ENCODE measurements around the gene AZGP1.
A peak's percentile ranks its signal among the peaks of the same experiment; 100 is the strongest.
"Not testable (repeated sequence)": the region's sequence is repeated elsewhere in the genome, so short reads cannot be mapped to it uniquely, and the experiment has no call there.

The AZGP1 gene

DNA sequence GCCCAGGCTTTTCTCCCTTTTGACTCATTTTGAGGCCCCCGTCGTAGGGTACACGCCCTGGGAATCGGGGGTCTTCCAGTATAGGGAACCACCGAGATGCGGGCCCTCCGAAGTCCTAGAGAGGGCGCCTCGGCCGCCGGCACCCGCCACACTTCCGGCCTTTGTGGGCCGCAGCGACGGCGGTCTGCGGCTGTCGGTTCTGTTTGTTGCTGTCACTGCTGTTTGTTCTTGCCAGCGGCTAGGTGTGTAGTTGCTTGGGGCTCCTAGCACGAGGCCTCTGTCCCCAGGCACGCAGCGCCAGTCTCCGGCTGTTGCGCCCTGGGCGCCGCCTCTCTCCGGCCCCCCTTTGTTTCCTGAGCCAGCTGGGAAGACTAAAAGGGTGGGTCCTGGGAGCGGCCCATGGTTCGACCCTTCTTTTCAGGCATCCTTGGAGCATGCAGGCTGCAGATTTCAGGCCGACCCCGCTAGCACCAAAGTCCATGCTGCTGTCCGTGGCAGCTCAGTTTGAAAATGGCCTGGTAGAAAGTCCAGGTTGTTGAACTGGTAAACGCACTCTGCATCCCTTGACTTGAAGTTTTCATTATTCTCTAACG is 21.8 kb upstream of the AZGP1 start:
- peak; percentile 24 to 52 for DNase-seq (ENCODE audit: low read depth in 2 of 2, low spot score in 1 of 2)

DNA sequence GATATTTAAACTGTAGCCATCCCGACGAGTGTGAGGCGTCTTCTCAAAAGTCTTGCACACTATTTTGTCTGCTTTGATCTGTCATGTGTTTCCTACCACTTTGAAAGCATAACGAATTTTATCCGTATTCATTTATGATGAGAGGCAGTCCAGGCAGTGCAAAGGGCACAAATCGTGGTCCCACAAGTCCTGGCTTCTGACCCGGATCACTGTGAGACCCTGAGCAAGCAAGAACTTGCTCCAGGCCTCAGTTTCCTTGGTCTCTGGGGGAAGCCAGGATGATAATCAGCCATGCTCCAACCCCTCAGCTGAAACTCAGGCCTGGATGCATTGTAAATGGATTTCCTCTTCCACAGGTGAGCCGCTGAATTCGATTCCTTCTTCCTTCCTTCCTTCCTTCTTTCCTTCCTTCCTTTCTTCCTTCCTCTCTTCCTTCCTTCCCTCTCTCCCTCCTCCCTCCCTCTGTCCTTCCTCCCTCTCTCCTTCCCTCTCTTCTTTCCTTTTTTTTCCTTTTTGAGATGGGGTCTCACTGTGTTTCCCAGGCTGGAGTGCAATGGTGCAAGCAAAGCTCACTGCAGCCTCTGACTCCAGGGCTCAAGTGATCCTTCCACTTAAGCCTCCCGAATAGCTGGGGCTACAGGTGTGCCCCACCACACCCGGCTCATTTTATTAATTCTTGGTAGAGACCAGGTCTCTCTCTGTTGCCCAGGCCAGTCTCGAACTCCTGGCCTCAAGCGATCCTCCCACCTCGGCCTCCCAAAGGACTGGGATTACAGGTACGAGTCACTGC is 21.1 kb upstream of the AZGP1 start:
- no peak for DNase-seq (ENCODE audit: low read depth in 2 of 2, low spot score in 1 of 2)

DNA sequence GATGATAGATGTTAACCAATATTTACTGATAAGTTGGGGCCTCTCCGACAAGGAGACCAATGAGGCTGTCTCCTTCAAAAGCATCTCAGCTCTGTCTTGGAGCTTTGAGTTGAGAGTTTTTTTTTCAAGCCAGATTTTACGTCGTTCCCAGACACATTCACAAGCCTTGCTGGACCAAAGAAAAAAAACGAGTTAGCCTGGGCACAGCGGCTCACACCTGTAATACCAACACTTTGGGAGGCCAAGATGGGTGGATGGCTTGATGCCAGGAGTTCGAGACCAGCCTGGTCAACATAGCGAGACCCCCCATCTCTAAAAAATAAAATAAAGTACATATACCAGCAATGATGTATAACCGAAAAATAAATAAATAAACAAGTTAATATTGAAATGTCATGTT is 19.0 kb upstream of the AZGP1 start:
- no peak for DNase-seq (ENCODE audit: low read depth in 2 of 2, low spot score in 1 of 2)

DNA sequence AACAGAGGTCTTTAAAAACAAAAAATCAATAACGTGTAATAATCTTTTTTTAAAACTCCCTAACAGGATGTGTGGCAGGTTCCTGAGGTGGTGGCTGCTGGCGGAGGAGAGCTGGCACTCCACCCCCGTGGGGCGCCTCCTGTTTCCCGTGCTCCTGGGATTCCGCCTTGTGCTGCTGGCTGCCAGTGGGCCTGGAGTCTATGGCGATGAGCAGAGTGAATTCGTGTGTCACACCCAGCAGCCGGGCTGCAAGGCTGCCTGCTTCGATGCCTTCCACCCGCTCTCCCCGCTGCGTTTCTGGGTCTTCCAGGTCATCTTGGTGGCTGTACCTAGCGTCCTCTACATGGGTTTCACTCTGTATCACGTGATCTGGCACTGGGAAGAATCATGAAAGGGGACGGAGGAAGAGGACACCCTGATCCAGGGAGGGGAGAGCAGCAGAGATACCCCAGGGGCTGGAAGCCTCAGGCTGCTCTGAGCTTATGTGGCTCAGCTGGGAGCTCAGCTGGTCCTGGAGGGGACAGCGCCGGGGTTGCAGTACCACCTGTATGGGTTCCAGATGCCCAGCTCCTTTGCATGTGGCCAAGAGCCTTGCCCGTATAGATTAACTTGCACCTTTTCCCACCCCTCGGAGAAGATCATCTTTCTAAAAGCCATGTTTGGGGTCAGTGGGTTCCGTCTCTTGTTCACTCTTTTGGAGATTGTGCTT is 16.7 kb upstream of the AZGP1 start:
- DNase-seq (ENCODE audit: low read depth in 2 of 2, low spot score in 1 of 2) = no peak

DNA sequence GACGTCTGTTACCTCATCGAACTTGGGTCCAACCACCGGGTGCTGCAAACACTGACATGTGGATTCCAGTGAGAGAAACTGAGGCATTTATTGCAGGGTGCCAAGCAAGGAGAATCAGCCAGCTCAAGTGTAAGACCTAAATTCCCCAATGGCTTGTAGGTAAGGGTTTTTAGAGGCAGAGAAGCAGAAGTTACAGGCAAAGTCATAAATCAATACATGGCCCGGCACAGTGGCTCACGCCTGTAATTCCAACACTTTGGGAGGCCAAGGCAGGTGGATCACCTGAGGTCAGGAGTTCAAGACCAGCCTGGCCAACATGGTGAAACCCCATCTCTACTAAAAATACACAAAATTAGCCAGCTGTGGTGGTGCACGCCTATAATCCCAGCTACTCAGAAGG is 15.7 kb upstream of the AZGP1 start:
- not testable (repeated sequence) for DNase-seq (ENCODE audit: low read depth in 2 of 2, low spot score in 1 of 2)

DNA sequence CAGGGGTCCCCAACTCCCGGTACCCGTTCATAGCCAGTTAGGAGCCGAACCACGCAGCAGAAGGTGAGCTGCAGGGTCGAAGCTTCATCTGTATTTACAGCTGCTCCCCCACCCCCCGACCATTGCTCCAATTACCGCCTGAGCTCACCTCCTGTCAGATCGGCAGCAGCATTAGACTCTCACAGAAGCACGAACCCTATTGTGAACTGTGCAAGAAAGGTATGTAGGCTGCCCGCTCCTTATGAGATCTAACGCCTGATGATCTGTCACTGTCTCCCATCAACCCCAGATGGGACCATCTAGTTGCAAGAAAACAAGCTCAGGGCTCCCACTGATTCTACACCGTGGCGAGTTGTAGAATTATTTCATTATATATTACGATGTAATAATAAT is 14.6 kb upstream of the AZGP1 start:
- DNase-seq (ENCODE audit: low read depth in 2 of 2, low spot score in 1 of 2) = no peak

DNA sequence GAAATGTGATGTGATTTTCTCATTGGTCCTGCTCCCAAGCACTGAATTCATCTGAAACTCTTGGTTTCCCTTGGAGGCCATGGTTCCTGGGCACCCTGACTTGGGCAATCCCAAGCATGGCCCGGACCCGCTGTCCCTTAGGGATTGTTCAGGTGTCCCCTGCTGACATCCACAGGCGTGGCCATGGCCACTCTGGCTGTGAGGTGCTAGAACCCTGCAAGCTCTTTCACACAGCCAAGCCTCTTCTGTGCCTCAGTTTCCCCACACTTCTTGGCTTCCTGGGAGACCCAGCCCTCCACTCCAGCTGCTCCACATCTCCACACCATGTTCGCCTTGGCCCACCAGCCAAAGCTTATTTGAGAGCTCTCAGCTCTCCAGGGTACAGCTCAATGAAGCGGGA is 12.0 kb upstream of the AZGP1 start:
- DNase-seq (ENCODE audit: low read depth in 2 of 2, low spot score in 1 of 2) = no peak

DNA sequence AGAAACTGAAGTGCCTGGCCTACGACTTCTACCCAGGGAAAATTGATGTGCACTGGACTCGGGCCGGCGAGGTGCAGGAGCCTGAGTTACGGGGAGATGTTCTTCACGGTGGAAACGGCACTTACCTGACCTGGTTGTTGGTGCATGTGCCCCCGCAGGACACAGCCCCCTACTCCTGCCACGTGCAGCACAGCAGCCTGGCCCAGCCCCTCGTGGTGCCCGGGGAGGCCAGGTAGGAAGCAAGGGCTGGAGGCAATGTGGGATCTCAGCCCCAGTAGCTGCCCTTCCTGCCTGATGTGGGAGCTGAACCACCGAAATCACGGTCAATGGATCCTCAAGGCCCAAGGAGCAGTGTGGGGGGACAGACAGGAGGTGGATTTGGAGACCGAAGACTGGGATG is 11.5 kb upstream of the AZGP1 start:
- not testable (repeated sequence) for DNase-seq (ENCODE audit: low read depth in 2 of 2, low spot score in 1 of 2)

DNA sequence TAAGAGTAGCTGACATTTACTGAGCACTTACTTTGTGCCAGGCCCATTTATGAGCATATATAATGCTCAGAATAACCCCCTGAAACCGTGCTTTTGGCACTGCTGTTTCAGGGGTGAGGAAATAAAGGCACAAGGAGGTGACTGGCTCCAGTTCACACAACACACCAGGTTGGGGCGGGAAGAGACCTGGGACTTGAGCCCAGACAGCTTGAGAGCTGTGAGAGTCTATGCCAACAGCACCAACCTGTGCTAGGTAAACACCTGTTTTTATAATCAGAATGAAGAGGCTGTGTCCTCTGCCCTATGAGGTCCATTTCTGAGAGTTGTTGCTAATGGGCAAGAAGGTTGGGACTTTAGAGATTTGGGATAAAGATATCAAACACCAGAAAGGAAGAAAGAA is 8.8 kb upstream of the AZGP1 start:
- DNase-seq (ENCODE audit: low read depth in 2 of 2, low spot score in 1 of 2) = no peak

DNA sequence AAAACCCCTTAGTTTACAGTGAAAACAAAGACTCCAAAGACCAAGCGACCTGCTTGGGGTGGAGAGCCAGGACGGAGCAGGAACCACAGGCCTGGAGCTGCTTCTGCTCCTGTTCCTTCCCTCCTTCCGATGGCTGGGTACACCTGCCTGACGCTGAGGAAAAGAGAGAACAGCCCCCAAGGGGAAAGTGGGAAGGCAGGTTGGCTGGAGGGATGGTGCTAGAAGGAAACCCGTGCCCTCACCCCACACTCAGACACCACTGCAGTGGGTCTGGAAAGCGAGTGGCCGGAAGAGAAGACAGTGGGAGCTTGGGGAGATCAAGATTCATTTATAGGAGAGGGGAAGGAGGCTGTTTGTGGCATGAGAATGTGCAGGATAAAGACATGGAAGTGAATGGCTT is 5.2 kb upstream of the AZGP1 start:
- DNase-seq (ENCODE audit: low read depth in 2 of 2, low spot score in 1 of 2) = not testable (repeated sequence)

DNA sequence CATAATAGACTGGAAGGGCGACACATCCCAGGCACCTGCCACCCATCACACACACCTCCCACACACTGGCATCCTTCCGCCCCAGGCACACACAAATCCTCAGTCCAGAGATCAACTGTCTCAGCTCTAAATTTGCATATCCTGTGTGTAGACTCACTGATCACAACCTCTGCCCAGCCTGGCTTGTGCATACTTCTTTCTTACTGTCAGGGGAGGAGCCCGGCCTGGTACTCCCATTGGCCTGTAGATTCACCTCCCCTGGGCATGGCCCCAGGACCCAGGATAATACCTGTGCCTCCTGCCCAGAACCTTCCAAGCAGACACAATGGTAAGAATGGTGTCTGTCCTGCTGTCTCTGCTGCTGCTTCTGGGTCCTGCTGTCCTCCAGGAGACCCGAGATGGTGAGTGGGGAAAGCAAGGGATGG is 4.6 kb upstream of the AZGP1 start:
- DNase-seq (ENCODE audit: low read depth in 2 of 2, low spot score in 1 of 2) = not testable (repeated sequence)

DNA sequence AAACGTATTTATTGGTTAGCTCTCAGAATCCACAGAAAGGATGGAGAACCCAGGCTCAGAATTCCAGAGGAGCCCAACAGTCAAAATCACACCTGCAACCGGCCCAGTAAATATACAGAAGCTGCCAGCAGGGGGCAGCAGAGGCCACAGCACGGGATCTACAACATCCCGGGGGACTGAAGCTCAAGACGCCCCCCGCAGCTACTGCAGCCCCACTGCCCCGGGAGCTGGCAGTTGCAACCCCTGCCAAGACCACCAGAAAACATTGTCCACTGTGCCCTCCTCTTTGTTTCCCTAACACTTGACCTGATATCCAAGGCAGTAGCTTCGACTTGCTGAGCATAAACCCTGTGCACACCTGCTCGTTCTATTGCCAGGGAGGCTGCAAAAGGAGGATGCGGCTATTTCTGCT is 4.0 kb upstream of the AZGP1 start:
- DNase-seq (ENCODE audit: low read depth in 2 of 2, low spot score in 1 of 2) = peak; percentile 29 to 57

DNA sequence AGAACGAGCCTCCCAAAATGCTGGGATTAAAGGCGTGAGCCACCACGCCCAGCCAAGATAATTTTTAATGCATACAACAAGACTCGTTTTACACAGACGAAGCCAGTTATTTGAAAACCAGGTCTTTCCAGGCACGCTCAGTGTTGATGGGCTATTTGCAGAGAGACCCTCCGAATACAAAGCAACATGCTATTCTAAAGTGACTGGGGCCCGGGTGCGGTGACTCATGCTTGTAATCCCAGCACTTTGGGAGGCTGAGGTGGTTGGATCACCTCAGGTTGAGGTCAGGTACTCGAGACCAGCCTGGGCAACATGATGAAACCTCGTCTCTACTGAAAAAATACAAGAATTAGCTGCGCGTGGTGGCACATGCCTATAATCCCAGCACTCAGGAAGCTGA is 795 bp upstream of the AZGP1 start:
- no peak for DNase-seq (ENCODE audit: low read depth in 2 of 2, low spot score in 1 of 2)

DNA sequence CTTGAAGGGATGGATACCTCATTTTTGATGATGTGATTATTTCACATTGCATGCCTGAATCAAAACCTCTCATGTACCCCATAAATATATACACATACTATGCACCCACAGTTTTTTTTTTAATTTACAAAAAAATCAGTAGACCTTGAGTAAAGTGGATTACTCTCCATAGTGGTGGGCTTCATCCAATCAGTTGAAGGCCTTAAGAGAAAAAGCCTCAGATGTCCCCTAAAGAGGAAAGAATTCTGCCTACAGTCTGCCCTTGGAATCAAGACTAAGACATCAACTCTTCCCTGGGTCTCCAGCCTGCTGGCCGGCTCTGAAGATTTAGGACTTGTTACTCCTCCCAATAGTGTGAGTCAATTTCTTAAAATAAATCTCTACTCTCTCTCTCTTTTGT is 1.1 kb downstream of the AZGP1 start:
- no peak for DNase-seq (ENCODE audit: low read depth in 2 of 2, low spot score in 1 of 2)

DNA sequence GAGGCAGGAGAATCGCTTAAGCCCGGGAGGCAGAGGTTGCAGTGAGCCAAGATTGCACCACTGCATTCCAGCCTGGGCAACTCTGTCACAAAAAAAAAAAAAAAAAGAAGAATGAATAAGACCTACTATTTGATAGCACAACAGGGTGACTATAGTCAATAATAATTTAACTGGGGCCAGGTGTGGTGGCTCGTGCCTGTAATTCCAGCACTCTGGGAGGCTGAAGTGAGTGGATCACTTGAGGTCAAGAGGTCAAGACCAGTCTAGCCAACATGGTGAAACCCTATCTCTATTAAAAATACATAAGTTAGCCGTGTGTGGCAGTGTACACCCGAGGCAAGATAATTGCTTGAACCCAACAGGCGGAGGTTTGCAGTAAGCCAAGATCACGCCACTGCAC is 2.0 kb downstream of the AZGP1 start:
- not testable (repeated sequence) for DNase-seq (ENCODE audit: low read depth in 2 of 2, low spot score in 1 of 2)

DNA sequence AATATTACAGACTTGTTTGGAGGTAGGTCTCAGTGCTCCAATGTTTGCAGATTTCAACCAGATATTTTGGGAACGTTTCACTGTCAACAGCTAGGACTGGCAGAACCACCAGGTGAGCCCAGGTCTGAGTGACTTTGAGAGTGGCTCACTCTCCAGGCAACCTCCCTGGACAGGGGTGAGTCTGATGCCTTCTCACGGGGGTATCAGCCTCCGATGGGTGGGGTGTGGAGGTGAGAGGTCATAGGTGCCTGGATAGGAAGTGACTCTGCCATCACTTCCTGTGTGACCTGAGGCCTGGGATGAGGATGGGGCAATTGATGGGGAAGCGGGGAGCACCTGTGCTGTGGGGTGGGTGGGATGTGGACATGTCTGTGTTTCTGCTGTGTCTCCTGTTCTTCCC is 4.6 kb downstream of the AZGP1 start:
- no peak for DNase-seq (ENCODE audit: low read depth in 2 of 2, low spot score in 1 of 2)

DNA sequence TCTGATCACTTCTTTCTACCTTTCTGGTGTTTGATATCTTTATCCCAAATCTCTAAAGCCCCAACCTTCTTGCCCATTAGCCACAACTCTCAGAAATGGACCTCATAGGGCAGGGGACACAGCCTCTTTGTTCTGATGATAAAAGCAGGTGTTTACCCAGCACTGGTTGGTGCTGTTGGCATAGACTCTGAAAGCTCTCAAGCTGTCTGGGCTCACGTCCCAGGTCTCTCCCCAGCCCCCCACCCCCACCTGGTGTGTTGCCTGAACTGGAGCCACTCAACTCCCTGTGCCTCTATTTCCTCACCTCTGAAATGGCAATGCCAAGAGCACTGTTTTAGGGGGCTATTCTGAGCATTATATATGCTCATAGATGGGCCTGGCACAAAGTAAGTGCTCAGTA is 6.0 kb downstream of the AZGP1 start:
- DNase-seq (ENCODE audit: low read depth in 2 of 2, low spot score in 1 of 2) = not testable (repeated sequence)

DNA sequence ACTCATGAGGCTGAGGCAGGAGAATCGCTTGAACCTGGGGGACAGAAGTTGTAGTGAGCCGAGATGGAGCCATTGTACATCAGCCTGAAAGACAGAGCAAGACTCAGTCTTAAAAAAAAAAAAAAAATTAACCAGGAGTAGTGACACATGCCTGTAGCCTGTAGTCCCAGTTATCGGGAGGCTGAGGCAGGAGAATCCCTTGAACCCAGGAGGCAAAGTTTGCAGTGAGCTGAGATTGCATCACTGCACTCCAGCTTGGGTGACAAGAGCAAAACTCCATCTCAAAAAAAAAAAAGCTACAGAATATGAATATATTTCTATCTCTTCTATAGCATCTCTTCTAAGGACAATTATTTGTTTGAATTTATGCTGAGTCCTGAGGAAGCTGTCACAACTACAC is 6.5 kb downstream of the AZGP1 start:
- no peak for DNase-seq (ENCODE audit: low read depth in 2 of 2, low spot score in 1 of 2)

DNA sequence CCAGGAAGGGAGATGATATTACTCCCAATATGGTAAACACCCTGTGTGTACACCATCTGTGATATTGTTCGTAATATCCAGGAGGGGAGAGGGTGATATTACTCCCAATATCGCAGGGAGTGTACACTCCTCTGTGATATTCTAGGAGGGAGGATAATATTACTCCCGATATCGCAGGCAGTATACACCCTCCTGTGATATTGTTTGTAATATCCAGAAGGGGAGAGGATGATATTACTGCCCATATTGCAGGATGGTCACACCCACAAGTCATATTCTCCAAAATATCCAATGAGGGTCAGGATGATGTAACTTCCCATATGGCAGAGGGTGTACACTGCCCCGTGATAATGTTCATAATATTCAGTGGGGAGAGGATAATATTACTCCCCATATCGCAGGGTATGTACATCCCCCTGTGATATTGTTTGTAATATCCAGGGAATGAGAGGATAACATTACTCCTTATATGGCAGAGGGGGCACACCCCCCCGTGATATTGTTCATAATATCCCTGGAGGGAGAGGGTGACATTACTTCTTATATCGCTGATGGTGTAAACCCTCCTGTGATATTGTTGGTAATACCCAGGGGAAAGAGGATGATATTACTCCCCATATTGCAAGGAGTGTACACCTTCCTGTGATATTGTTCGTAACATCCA is 17.1 kb downstream of the AZGP1 start:
- DNase-seq (ENCODE audit: low read depth in 2 of 2, low spot score in 1 of 2) = no peak

DNA sequence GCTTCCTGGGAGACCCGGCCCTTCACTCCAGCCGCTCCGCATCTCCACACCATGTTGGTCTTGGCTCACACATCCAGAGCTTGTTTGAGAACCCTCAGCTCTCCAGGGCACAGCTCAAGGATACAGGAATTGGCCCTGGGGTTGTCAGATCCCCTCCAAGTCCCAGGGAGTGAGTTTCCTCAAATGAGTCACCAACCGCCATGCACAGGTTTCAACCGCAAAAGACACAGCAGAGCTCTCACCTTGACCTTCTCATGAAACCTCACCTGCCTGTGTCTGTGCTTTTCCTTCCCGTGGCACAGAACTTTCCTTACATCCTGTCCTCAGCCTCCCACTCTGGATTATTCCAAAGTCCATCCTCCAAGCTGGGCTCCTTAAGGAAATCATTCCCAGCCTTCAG is 20.6 kb downstream of the AZGP1 start:
- no peak for DNase-seq (ENCODE audit: low read depth in 2 of 2, low spot score in 1 of 2)

DNA sequence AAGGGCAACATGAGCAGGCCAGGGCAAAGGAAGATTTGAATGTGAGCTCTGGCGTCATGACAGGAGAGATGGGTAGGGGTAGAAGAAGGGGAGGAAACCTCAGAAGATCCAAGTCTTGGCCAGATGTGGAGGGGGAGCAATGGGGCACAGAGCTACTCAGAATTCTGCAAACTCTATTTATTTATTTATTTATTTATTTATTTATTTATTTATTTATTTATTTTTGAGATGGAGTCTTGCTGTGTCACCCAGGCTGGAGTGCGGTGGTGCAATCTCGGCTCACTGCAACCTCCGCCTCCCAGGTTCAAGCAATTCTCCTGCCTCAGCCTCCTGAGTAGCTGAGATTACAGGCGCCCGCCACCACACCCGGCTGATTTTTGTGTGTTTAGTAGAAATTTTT is 21.2 kb downstream of the AZGP1 start:
- DNase-seq (ENCODE audit: low read depth in 2 of 2, low spot score in 1 of 2) = not testable (repeated sequence)

DNA sequence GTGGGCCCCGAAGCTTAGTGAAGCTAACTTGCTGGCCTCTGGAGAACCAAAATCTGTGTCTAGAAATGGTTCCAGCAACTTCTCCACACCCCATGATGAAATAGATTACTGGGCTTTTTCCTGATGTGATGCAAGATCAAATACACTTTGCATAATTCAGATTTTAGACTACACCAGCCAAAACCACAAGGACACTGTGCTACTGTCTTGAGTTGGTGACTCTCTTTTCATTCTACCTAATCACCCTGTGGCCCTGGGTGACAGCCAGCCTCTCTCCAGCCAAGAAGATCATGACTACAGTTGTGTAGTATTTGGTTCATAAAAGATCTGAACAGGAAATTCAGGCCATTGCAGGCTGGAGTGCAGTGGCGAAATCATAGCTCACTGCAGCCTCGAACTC is 22.2 kb downstream of the AZGP1 start:
- no peak for DNase-seq (ENCODE audit: low read depth in 2 of 2, low spot score in 1 of 2)

Data from stimulated activated CD8-positive, alpha-beta memory T cell treated with anti-CD3 and anti-CD28 coated beads, Interleukin-4, amount 100 ng/mL, for 4 hours (primary cell).